IgD-negative memory B cell (primary cell): ENCODE measurements around the gene CD9. TPM values are rescaled to one million over a fixed set of nuclear protein-coding genes. Genes with fewer than 3 reads are reported as not detected.
"Not testable (repeated sequence)": the region's sequence is repeated elsewhere in the genome, so short reads cannot be mapped to it uniquely, and the experiment has no call there.

ENCODE experiments used
- H3K27ac Mint-ChIP-seq, 3 donors: one replicate each; pipeline ENCODE4 v1.8.0; 2020 to 2022; ENCODE audit warnings: mild to moderate bottlenecking in 3 of 3, mixed read lengths in 3 of 3, moderate library complexity in 1 of 3
- H3K27me3 Mint-ChIP-seq: one replicate; pipeline ENCODE4 v1.8.0; 2021; ENCODE audit warnings: mixed read lengths
- H3K36me3 Mint-ChIP-seq: one replicate; pipeline ENCODE4 v1.8.0; 2020; ENCODE audit warnings: mild to moderate bottlenecking, mixed read lengths
- H3K4me1 Mint-ChIP-seq, 3 donors: one replicate each; pipeline ENCODE4 v1.8.0; 2020 to 2022; ENCODE audit warnings: mixed read lengths in 3 of 3, mild to moderate bottlenecking in 1 of 3
- H3K4me3 Mint-ChIP-seq, 4 donors: one replicate each; pipeline ENCODE4 v1.8.0; 2020 to 2022; ENCODE audit warnings: mild to moderate bottlenecking in 4 of 4, mixed read lengths in 4 of 4, moderate library complexity in 3 of 4
- H3K9me3 Mint-ChIP-seq, 3 donors: one replicate each; pipeline ENCODE4 v1.8.0; 2020 to 2021; ENCODE audit warnings: mixed read lengths in 3 of 3, mild to moderate bottlenecking in 1 of 3
- polyA plus RNA-seq: library from polyadenylated mRNA; unstranded; fragments of 300-500 nt; fragmentation: Illumina TruSeq; gene quantifications from one replicate; pipeline ENCODE4 v1.2.3, GENCODE V29; 2021

The CD9 gene
- polyA plus RNA-seq, 1 donor from 2014 or later = 9.6 TPM

GRCh38 chr12:6202304-6202703 lies 2.1 kb downstream of the CD9 start:
- Mint-ChIP-seq H3K4me3 (peak overlapping the region; percentile 14 to 76 (median 56)), H3K4me1 (peaks cover 0 to 6% (median 5%) of the 10 kb centered on the region in 3 donors), H3K36me3 (no peaks in the 10 kb centered on the region), H3K9me3 (peaks cover 0 to 1% (median 0%) of the 10 kb centered on the region in 3 donors), H3K27me3 (peaks cover 45% of the 10 kb centered on the region), H3K27ac (peak overlapping the region in 1 of 3 donors; percentile 67)

GRCh38 chr12:6202846-6203245 lies 2.6 kb downstream of the CD9 start:
- H3K27me3 Mint-ChIP-seq = peaks cover 43% of the 10 kb centered on the region
- H3K4me1 Mint-ChIP-seq = peaks cover 0 to 6% (median 5%) of the 10 kb centered on the region in 3 donors
- H3K36me3 Mint-ChIP-seq = no peaks in the 10 kb centered on the region
- H3K27ac Mint-ChIP-seq = no peak overlapping the region
- peak overlapping the region in 2 of 4 donors; percentile 34 to 52 for H3K4me3 Mint-ChIP-seq
- peaks cover 0 to 1% (median 0%) of the 10 kb centered on the region in 3 donors for H3K9me3 Mint-ChIP-seq

- Mint-ChIP-seq H3K27ac (no peak overlapping the region), H3K9me3 (peaks cover 0 to 1% (median 0%) of the 10 kb centered on the region in 3 donors), H3K36me3 (no peaks in the 10 kb centered on the region), H3K4me1 (peaks cover 0 to 6% (median 5%) of the 10 kb centered on the region in 3 donors), H3K27me3 (peaks cover 37% of the 10 kb centered on the region), H3K4me3 (no peak overlapping the region)
These were observed 3.4 kb downstream of the CD9 start for GRCh38 chr12:6203601-6204000.

DNA sequence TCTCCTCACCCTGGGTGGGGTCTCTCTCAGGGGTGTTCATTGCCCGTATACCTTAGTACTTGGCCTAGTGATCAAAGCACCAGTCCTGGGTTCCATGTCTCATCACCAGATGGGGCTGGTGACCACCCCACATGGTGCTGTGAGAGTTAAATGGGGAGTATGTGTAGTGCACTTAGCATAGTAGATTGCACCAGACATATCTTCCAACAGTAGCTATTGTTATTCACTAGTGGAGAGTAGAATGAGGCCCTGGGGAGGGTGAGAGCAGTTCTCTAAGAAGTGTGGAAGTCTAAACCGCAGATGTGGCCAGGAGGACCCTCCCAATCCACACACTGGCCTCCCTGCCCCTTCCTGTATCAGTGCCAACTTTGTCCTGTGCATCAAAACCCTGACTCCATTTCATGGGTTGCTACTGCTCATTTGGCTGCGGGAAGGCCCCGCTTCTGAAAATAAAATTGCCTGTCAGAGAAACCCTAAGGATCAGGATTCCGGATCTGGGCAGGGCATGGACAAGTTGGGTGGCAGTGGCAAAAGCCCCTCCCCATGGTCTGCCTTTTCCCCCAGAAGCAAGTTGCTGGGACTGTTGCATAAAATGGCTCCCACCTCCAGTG lies 4.4 kb downstream of the CD9 start:
- no peaks in the 10 kb centered on the region for H3K9me3 Mint-ChIP-seq
- peaks cover 28% of the 10 kb centered on the region for H3K27me3 Mint-ChIP-seq
- H3K27ac Mint-ChIP-seq = no peak overlapping the region
- no peaks in the 10 kb centered on the region for H3K36me3 Mint-ChIP-seq
- no peak overlapping the region for H3K4me3 Mint-ChIP-seq
- H3K4me1 Mint-ChIP-seq = peaks cover 0 to 2% (median 2%) of the 10 kb centered on the region in 3 donors

DNA sequence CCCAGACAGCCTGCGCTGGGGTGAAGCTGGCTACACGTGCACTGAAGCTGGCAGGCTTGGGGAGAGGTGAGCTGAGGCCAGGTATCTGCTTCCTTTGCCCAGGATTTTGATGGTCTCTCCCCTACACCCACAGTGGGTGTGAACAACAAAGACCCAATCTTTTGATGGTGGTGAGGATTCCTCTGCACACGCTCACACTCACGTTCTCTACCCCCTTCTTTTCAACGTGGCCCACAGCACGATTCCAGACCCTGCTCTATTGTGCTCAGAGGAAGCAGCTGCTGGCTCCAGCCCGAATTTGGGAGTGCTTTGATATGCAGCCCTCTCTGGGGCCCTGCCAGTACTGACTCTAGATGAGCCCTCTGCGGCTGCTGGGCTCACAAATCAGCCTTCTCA lies 4.9 kb downstream of the CD9 start:
- Mint-ChIP-seq H3K4me3 (no peak overlapping the region), H3K4me1 (peaks cover 0 to 7% (median 5%) of the 10 kb centered on the region in 3 donors), H3K9me3 (no peaks in the 10 kb centered on the region), H3K36me3 (no peaks in the 10 kb centered on the region), H3K27ac (peak overlapping the region in 1 of 3 donors; percentile 63), H3K27me3 (peaks cover 27% of the 10 kb centered on the region)

GRCh38 chr12:6205761-6206160 lies 5.6 kb downstream of the CD9 start:
- Mint-ChIP-seq H3K4me3 (no peak overlapping the region), H3K36me3 (no peaks in the 10 kb centered on the region), H3K27me3 (peaks cover 30% of the 10 kb centered on the region), H3K9me3 (no peaks in the 10 kb centered on the region), H3K27ac (no peak overlapping the region), H3K4me1 (peaks cover 0 to 12% (median 10%) of the 10 kb centered on the region in 3 donors)

DNA sequence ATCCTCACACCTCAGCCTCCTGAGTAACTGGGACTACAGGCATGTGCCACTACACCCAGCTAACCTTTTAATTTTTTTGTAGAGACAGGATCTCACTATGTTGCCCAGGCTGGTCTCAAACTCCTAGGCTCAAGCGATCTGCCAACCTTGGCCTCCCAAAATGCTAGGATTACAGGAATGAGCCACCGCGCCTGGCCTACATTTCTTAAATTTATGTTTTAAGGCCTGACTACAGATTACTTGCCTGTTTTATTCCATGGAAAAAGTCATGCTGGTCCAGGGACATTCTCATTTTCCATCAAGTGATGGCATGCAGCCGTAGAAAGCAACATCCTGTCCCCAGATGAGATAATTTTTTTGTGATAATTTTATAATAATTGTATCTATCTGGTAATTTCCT lies 6.1 kb downstream of the CD9 start:
- H3K36me3 Mint-ChIP-seq = no peaks in the 10 kb centered on the region
- H3K4me1 Mint-ChIP-seq = peaks cover 0 to 10% (median 8%) of the 10 kb centered on the region in 3 donors
- no peaks in the 10 kb centered on the region for H3K9me3 Mint-ChIP-seq
- H3K27me3 Mint-ChIP-seq = peaks cover 31% of the 10 kb centered on the region
- H3K4me3 Mint-ChIP-seq = no peak overlapping the region
- H3K27ac Mint-ChIP-seq = no peak overlapping the region

DNA sequence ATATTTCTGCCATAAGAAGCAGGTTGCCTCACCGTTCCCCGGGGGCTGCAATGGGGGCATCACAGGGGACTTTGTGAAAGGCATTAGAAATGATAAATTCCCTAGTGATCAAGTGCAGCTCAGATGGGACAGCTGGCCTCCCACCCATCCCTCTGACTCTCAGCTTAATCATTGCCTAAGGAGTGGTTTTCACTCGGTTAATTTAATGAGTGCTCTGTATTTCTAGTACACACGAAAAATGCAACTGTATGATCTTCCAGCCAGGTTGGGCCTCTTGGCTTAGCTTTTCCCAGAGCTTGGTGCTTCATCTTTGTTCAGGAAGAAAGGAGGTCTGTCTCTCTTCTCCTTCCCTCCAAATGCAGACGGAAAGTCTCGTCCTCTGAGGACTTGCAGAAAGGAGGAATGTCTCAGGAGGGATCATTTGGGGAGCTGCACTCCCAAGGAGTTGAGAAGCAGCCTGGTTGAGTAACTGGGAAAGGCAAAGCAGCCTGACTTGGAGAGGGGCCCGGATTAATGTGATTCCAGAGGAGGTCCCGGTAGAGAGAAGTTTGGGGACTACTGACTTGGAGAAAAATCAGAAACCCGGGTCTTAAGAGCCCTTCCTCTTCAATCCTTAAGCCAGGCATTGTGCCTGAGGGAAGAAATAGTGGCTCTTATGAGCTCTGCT lies 7.2 kb downstream of the CD9 start:
- Mint-ChIP-seq H3K9me3 (no peaks in the 10 kb centered on the region), H3K4me3 (no peak overlapping the region), H3K4me1 (peaks cover 0 to 10% (median 8%) of the 10 kb centered on the region in 3 donors), H3K27ac (peak overlapping the region in 1 of 3 donors; percentile 53), H3K27me3 (peaks cover 30% of the 10 kb centered on the region), H3K36me3 (no peaks in the 10 kb centered on the region)

DNA sequence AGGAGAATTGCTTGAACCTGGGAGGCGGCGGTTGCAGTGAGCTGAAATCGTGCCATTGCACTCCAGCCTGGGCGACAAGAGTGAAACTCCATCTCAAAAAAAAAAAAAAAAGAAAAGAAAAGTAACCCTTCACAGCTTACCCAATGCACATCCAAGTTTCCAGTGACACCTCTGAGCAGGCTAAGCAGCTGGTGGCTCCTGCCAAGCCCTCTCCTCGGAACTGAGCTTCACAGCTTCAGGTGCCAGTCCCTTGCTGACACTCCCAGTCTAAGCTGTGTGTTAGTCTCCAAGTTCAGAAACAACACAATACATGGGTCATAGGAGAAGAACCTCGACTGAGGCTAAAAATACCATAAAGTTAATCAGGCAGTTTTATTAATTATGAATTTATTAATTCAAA lies 7.9 kb downstream of the CD9 start:
- H3K27me3 Mint-ChIP-seq = peaks cover 25% of the 10 kb centered on the region
- no peaks in the 10 kb centered on the region for H3K36me3 Mint-ChIP-seq
- H3K9me3 Mint-ChIP-seq = no peaks in the 10 kb centered on the region
- peaks cover 0 to 10% (median 8%) of the 10 kb centered on the region in 3 donors for H3K4me1 Mint-ChIP-seq
- no peak overlapping the region for H3K4me3 Mint-ChIP-seq
- peak overlapping the region in 1 of 3 donors; percentile 53 for H3K27ac Mint-ChIP-seq

DNA sequence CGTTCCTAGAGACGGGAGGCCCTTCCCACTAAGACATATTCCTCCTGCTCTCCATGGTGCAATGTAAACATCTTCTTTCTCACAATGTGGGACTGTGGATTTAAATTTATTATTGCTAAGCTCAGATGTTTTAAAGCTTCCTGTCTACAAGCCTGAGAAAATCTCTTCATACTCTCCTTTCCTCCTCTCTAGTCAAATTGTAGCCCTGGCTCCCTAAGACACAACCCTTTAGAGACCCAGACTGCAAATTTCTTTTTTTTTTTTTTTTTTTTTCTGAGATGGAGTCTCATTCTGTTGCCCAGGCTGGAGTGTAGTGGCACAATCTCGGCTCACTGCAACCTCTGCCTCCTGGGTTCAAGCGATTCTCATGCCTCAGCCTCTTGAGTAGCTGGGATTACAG lies 9.2 kb downstream of the CD9 start:
- not testable (repeated sequence) for H3K27ac Mint-ChIP-seq, H3K36me3 Mint-ChIP-seq, H3K9me3 Mint-ChIP-seq, H3K4me1 Mint-ChIP-seq
- Mint-ChIP-seq H3K4me3 (peak overlapping the region in 1 of 4 donors; percentile 23), H3K27me3 (peaks cover 16% of the 10 kb centered on the region)

DNA sequence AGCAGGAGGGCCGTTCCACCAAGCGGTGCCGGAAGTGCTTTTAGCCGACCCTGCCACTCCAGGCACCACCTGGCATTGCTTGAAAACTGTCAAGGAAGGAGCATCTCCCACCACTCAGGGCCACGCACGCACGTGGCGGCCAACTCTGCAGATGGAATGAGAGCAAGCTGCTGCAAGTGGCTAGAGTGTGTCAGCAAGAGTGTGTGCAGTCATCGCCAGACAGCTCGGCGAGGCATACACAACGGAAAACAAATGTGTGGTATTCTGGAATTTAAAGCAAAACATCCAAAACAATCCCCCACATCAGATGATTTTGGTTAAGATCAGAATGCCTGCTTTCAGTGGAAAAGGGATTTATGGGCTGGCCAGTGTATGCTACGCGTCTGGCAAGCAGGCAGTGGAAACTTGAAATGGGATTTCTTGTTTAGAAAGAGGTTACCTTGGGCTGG lies 11.2 kb downstream of the CD9 start:
- H3K9me3 Mint-ChIP-seq = no peaks in the 10 kb centered on the region
- no peaks in the 10 kb centered on the region for H3K36me3 Mint-ChIP-seq
- H3K4me1 Mint-ChIP-seq = peaks cover 0 to 10% (median 8%) of the 10 kb centered on the region in 3 donors
- no peak overlapping the region for H3K4me3 Mint-ChIP-seq
- H3K27me3 Mint-ChIP-seq = peaks cover 10% of the 10 kb centered on the region
- H3K27ac Mint-ChIP-seq = no peak overlapping the region

GRCh38 chr12:6212086-6212485 lies 11.9 kb downstream of the CD9 start:
- Mint-ChIP-seq H3K4me1 (peaks cover 0 to 10% (median 8%) of the 10 kb centered on the region in 3 donors), H3K27ac (no peak overlapping the region), H3K36me3 (no peaks in the 10 kb centered on the region), H3K9me3 (no peaks in the 10 kb centered on the region), H3K4me3 (no peak overlapping the region), H3K27me3 (peaks cover 10% of the 10 kb centered on the region)

GRCh38 chr12:6213969-6214368 lies 13.8 kb downstream of the CD9 start:
- Mint-ChIP-seq H3K9me3 (no peaks in the 10 kb centered on the region), H3K4me1 (peaks cover 0 to 10% (median 8%) of the 10 kb centered on the region in 3 donors)

GRCh38 chr12:6214633-6215032 lies 14.4 kb downstream of the CD9 start:
- Mint-ChIP-seq H3K36me3 (no peaks in the 10 kb centered on the region), H3K4me1 (peaks cover 0 to 10% (median 8%) of the 10 kb centered on the region in 3 donors), H3K4me3 (no peak overlapping the region), H3K27ac (no peak overlapping the region), H3K27me3 (peaks cover 10% of the 10 kb centered on the region), H3K9me3 (no peaks in the 10 kb centered on the region)

More at GRCh38 chr12:6213969-6214368, 13.8 kb downstream of the CD9 start:
- Mint-ChIP-seq H3K36me3 (no peaks in the 10 kb centered on the region), H3K27ac (no peak overlapping the region), H3K27me3 (peaks cover 10% of the 10 kb centered on the region), H3K4me3 (no peak overlapping the region)

DNA sequence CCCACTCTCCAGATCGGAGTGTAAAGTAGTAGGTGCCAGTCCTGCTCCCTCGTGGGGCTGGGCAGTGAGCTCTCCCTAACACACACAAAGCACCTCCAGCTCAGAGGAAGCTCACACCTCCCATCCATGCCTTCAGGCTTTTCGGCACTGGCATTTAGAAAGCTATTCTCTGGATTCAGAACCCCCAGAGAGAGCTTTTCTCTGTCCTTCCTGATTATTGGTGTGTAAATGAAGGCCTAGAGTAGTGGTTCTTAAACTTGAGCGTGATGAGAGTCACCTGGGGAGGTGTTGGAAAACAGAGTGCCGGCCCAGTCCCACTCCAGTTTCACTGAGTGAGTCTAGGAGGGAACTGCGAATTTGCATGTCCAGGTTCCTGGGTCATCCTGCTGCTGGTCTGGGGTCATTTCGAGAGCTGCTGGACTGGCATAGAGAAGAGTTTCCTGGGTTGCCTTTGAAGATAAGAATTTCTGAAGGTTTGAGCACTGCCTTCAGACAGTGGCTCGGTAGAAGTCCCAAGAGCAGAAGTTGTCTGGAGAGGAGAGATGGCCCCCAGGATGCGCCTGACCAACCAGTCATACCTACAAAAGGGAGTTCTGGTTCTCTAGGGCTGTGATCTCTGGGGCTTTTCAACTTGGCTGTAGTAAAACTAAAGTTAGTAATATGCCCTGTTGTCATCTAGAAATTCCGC lies 15.1 kb downstream of the CD9 start:
- peaks cover 10% of the 10 kb centered on the region for H3K27me3 Mint-ChIP-seq
- H3K9me3 Mint-ChIP-seq = no peaks in the 10 kb centered on the region
- no peak overlapping the region for H3K4me3 Mint-ChIP-seq
- no peak overlapping the region for H3K27ac Mint-ChIP-seq
- H3K36me3 Mint-ChIP-seq = no peaks in the 10 kb centered on the region
- peaks cover 0 to 4% (median 4%) of the 10 kb centered on the region in 3 donors for H3K4me1 Mint-ChIP-seq
